Left kidney (tissue), 2 donors: Measurements from ENCODE around the gene EVA1A. TPM values are rescaled to one million over a fixed set of nuclear protein-coding genes. Genes with fewer than 3 reads are reported as not detected.

Experiments
- DNase-seq: peaks from one replicate; pipeline ENCODE4 v3.0.0-alpha.2; 2013
- polyA plus RNA-seq: library from polyadenylated mRNA; unstranded; fragments of 120-200 nt; gene quantifications from one replicate; pipeline ENCODE4 v1.2.1, GENCODE V29; 2013; ENCODE audit not compliant: insufficient read length

The EVA1A gene
- polyA plus RNA-seq, 1 donor, result 12.9 TPM

GRCh38 chr2:75545387-75545786, 15.4 kb downstream of the EVA1A start:
- DNase-seq, result no peak

DNA sequence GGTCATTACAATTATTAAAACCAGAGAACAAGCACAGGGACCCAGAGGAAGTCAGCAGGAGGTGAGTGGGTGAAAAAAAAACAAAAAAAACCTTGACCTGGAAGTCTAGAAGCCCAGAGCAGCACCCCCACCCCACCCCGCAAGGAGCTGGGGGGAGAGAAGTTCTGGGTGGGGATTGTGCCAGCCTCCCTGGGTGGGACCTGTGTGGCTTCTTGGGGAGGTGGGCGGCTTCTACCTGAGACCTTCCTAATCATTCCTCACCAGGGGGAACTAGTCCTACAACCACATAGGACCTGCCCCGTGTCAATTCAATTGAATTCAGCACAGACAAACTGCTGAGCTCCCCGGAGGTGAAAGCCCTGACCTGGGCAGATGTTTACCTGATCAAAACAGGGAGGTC, 17.3 kb downstream of the EVA1A start:
- no peak for DNase-seq

GRCh38 chr2:75541430-75541829, 19.3 kb downstream of the EVA1A start:
- no peak for DNase-seq

DNA sequence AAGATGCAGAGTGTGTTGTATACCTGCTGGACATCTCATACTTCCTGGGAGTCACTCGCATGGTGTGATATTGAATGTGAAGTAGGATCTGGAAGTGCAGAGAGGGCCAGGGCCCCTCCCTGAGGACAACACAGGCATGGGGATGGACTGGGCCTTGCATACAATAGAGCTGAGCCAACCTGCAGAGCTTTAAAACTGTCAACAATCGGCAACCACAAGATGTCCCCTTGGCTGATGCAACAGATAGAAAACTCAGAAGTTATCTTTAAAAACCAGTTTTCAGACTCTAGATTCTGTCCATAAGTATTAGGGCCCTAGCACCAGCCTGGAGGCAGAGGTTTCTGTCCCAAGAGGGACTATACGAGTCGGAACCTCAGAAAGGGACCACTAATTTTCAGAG, 19.7 kb downstream of the EVA1A start:
- DNase-seq, result no peak

DNA sequence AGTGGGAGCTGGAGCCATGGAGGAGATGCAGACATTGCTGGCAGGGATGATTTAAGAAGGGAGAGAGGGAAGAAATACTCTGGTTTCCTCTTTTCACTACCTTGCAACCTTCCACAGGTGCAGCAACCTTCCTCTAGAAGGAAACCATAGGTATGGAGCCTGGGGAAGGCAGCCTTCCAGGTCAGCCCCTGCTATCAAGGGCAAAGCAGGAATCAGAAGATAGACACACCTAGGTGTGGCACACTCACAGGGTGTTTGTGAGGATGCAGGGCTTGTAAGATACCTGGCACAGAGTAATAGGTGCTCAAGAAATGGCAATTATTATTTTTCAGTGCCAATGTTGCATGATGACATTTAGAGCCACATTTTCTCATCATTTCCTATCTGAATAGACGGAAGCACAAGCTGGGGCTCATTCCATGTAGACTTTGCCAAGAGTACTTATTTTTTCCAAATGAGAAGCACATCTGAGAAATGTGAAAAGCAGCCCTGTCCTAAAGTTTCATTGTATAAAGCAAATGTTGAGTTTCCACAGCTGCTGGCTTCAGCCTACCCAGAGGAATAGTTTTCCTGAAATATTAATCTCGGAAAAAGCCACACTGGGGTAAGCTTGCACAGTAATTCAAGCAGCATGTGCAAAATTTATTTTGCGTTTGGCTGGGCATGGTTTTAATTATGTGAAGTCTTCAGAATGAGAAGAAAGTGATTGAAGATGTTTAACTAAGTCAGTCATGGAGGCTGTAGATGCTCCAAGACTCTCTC, 20.6 kb downstream of the EVA1A start:
- DNase-seq, result no peak

- DNase-seq, result no peak
These were observed 21.9 kb downstream of the EVA1A start for GRCh38 chr2:75538521-75539490.

DNA sequence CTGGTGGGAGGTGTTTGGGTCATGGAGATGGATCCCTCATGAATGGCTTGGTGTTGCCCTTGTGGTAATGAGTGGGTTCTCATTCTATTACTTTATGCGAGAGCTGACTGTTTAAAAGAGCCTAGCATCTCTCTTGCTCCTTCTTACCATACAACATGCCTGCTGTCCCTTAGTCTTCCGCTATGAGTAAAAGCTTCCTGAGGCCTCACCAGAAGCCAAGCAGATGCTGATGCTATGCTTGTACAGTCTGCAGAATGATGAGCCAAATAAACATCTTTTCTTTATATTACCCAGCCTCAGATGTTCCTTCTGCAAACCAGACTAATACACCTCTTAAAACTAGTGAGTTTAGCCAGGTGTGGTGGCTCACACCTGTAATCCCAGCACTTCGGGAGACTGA, 23.1 kb downstream of the EVA1A start:
- DNase-seq, result no peak

- DNase-seq, result no peak
These were observed 27.6 kb downstream of the EVA1A start for GRCh38 chr2:75533135-75533534.

DNA sequence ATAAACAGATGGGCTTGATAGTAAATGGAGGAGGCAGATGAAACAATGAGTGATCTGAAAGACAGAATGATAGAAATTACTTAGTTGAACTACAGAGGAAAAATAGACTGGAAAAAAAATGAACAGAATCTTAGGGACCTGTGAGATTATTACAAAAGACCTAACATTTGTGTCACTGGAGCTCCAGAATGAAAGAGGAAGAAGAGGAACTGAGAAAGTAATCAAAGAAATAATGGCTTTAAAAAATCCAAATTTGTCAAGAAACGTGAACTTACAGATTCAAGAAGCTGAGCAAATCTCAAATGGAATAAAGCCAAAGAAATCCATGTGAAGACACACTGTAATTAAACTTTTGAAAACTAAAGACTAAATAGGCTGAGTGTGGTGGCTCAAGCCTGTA, 28.3 kb downstream of the EVA1A start:
- no peak for DNase-seq

GRCh38 chr2:75528221-75528977, 32.3 kb downstream of the EVA1A start:
- DNase-seq, result no peak

DNA sequence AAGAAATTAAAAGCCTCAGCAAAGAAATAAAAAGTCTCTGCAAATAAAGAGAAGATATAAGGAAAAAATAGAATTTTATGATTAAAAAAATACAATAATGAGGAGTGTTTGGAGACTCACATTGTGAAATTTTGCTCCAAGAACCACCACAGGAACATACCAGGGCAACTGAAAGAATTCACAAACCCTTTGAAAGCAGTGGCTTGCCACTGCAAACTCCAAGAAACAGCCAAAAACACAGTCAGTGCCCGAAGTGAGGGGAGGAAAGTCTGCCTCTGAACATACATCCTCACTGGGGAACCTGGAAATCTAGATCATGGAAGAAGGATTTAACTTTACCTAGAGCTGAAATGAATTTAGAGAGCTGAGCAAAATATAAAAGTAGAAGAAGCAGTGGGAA, 33.1 kb downstream of the EVA1A start:
- no peak for DNase-seq

- no peak for DNase-seq
These were observed 33.9 kb downstream of the EVA1A start for GRCh38 chr2:75526842-75527241.

DNA sequence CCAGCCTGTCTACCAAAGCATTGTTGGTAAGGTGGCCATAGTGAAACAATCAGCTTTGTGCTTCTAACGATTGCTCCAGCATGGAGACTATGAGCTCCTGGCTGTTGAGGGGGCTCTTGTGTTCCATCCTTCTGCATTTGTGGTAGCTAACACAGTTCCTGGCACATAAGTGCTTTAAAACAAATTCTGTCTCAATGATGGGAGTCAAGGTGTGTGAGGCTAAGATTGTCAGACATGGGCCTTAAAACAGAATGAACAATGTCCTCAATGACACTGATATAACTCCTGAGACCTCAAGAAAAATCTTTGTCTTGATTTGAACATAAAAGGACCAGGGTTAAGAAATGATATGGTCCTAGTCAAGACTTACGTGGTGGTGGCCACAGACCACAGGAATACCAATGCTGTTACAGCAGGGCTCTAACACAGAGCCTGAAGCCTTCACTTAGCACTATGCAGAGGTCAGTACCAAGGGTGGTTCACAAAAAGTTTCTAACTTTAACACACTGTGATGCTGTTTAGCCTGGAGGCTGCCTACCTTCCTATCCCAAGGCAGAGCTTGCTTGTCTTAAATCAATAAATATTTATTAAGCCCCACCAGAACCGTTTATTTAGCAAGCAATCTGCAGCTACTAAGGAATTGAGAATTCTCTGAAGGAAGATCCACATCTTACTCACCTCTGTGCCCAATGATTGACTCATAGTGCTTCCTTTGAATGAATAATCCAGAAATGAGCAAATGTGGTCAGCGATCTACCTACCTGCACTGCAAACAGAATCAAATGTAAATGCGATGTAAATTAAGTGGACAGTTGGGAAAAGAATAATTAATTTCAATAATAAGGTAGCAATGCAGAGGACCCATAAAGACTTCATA, 35.1 kb downstream of the EVA1A start:
- no peak for DNase-seq

- no peak for DNase-seq
These were observed 36.3 kb downstream of the EVA1A start for GRCh38 chr2:75524276-75524911.

GRCh38 chr2:75523313-75524275, 37.1 kb downstream of the EVA1A start:
- no peak for DNase-seq

GRCh38 chr2:75522543-75523312, 38.0 kb downstream of the EVA1A start:
- no peak for DNase-seq

GRCh38 chr2:75521225-75521872, 39.4 kb downstream of the EVA1A start:
- DNase-seq, result no peak

GRCh38 chr2:75519843-75520242, 40.9 kb downstream of the EVA1A start:
- DNase-seq, result no peak
